Measurements from ENCODE around the gene TENM3.

Gene TENM3

GRCh38 chr4:182507805-182508204, 264.6 kb downstream of the TENM3 start:
- H2BK12ac ChIP-seq (ENCODE audit: low read length), result no peak overlapping the region
- no peak for DNase-seq (ENCODE audit: low spot score)
- H3K9ac ChIP-seq (ENCODE audit: low read depth, low read length, poor library complexity), result no peak overlapping the region
- H2BK15ac ChIP-seq (ENCODE audit: low read length), result no peak overlapping the region
- no peaks in the 10 kb centered on the region for H3K9me3 ChIP-seq (replicated peaks in 1 of 2; ENCODE audit: control insufficient read depth in 2 of 2, insufficient read depth in 1 of 2, low read depth in 1 of 2, low read length in 2 of 2)
- no CpG with 5 or more reads among the region's 3 CpGs for WGBS, 2 donors (ENCODE audit: extremely low coverage in 2 of 2, insufficient read length in 2 of 2, insufficient replicate concordance in 1 of 2)
- H3K27ac ChIP-seq (replicated peaks; ENCODE audit: low read length), result no peak overlapping the region
- H2BK5ac ChIP-seq (ENCODE audit: low read length), result no peak overlapping the region
- H2AFZ ChIP-seq (ENCODE audit: low read length), result no peak overlapping the region
- peaks cover 0 to 4% of the 10 kb centered on the region in 2 donors for H3K4me1 ChIP-seq (ENCODE audit: control insufficient read depth in 2 of 2, insufficient read depth in 1 of 2, low read depth in 1 of 2, low read length in 2 of 2)
- H3K4ac ChIP-seq (ENCODE audit: low read length), result no peak overlapping the region
- no peak overlapping the region for H3K14ac ChIP-seq (ENCODE audit: low read length)
- H2AK5ac ChIP-seq (ENCODE audit: low read depth, low read length), result no peak overlapping the region
- no peak overlapping the region for H3K4me3 ChIP-seq (ENCODE audit: low read length in 2 of 2)
- H3K23ac ChIP-seq (ENCODE audit: low read depth, low read length, poor library complexity), result no peak overlapping the region
- H4K8ac ChIP-seq (ENCODE audit: low read depth, low read length), result no peak overlapping the region
- no peak overlapping the region for H3K18ac ChIP-seq (ENCODE audit: low read length)
- no peaks in the 10 kb centered on the region for H3K79me1 ChIP-seq (ENCODE audit: low read depth, low read length)
- no peak overlapping the region for H3K4me2 ChIP-seq (ENCODE audit: insufficient read depth, low read length, poor library complexity, severe bottlenecking)
- no peaks in the 10 kb centered on the region for H3K36me3 ChIP-seq (replicated peaks in 1 of 2; ENCODE audit: control insufficient read depth in 2 of 2, insufficient read depth in 2 of 2, low read length in 2 of 2)
- no peaks in the 10 kb centered on the region for H3K27me3 ChIP-seq (ENCODE audit: control insufficient read depth in 3 of 3, insufficient read depth in 3 of 3, low read depth in 1 of 3, low read length in 3 of 3)
- no peak overlapping the region for H4K91ac ChIP-seq (ENCODE audit: low read depth, low read length, poor library complexity)
- no peak overlapping the region for H2BK120ac ChIP-seq (ENCODE audit: low read depth, low read length)

DNA sequence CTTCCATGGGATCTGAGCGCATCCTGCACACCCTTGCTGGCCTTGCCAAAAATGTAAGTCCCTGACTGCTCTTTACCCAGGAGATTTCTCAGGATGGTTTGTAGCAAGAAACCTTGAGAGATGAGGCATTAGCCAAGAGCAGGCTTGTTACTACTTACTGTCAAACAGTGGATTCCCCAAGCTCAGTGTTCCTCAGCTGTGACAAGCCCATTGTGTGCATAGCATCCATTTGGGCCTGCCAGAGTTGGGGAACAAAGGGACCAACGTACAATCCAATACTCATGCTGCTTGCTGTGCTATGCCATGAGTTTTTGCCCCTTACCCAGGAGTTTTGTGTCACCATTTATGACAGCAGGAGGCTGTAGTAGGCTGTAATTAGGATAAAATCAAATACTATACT, 267.6 kb downstream of the TENM3 start:
- Histone ChIP-seq H3K27ac (replicated peaks; ENCODE audit: low read length) (no peak overlapping the region), H4K8ac (ENCODE audit: low read depth, low read length) (no peak overlapping the region), H3K18ac (ENCODE audit: low read length) (no peak overlapping the region), H2BK5ac (ENCODE audit: low read length) (no peak overlapping the region), H2BK12ac (ENCODE audit: low read length) (no peak overlapping the region), H3K23ac (ENCODE audit: low read depth, low read length, poor library complexity) (no peak overlapping the region), H3K4me1 (ENCODE audit: control insufficient read depth in 2 of 2, insufficient read depth in 1 of 2, low read depth in 1 of 2, low read length in 2 of 2) (peaks cover 0 to 7% of the 10 kb centered on the region in 2 donors), H4K91ac (ENCODE audit: low read depth, low read length, poor library complexity) (no peak overlapping the region), H2BK15ac (ENCODE audit: low read length) (no peak overlapping the region), H3K79me1 (ENCODE audit: low read depth, low read length) (no peaks in the 10 kb centered on the region), H3K9me3 (replicated peaks in 1 of 2; ENCODE audit: control insufficient read depth in 2 of 2, insufficient read depth in 1 of 2, low read depth in 1 of 2, low read length in 2 of 2) (peaks cover 0 to 1% of the 10 kb centered on the region in 2 donors), H3K4me3 (ENCODE audit: low read length in 2 of 2) (no peak overlapping the region), H3K9ac (ENCODE audit: low read depth, low read length, poor library complexity) (no peak overlapping the region), H2AK5ac (ENCODE audit: low read depth, low read length) (no peak overlapping the region), H3K36me3 (replicated peaks in 1 of 2; ENCODE audit: control insufficient read depth in 2 of 2, insufficient read depth in 2 of 2, low read length in 2 of 2) (no peaks in the 10 kb centered on the region), H2AFZ (ENCODE audit: low read length) (no peak overlapping the region), H2BK120ac (ENCODE audit: low read depth, low read length) (no peak overlapping the region), H3K4ac (ENCODE audit: low read length) (no peak overlapping the region), H3K4me2 (ENCODE audit: insufficient read depth, low read length, poor library complexity, severe bottlenecking) (no peak overlapping the region), H3K27me3 (ENCODE audit: control insufficient read depth in 3 of 3, insufficient read depth in 3 of 3, low read depth in 1 of 3, low read length in 3 of 3) (no peaks in the 10 kb centered on the region), H3K14ac (ENCODE audit: low read length) (no peak overlapping the region)
- no peak for DNase-seq (ENCODE audit: low spot score)
- no CpG with 5 or more reads among the region's 2 CpGs for WGBS, 2 donors (ENCODE audit: extremely low coverage in 2 of 2, insufficient read length in 2 of 2, insufficient replicate concordance in 1 of 2)

DNA sequence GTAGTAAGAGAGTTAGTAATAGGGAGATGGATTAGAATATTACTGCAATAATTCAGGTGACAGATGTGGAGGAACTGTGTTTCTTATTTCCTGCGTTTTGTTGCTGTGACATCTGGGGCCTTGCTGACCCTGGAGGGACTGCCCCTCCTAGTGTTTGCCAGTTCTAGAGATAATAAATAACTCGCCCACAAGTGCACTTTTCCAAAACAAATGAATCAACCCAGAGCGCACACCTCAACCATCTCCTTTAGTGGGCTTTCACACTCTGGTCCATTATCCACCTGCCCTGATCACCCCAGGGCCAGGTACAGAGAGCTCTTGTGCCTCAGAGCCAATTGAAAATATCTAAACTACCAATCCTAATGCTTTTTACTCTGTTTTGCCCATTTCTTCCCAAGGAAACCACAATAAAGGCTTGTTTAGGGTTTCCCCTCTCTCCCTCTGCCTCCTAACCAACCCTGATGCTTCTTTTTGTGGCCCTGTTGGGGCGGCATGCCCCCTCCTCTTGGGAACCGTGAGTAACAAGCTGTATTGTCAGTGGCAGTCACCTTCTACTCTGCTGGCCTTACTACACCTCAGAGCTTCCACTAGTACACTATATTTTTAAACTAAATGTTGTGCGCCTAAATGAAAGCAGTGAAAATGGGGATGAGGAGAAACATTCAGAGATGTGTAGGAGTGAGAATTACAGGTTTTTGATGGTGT, 270.5 kb downstream of the TENM3 start:
- Histone ChIP-seq H3K27ac (replicated peaks; ENCODE audit: low read length) (peak overlapping the region; percentile 21), H4K8ac (ENCODE audit: low read depth, low read length) (no peak overlapping the region)

GRCh38 chr4:182518421-182518820, 275.2 kb downstream of the TENM3 start:
- Histone ChIP-seq H3K4me2 (ENCODE audit: insufficient read depth, low read length, poor library complexity, severe bottlenecking) (no peak overlapping the region), H3K36me3 (replicated peaks in 1 of 2; ENCODE audit: control insufficient read depth in 2 of 2, insufficient read depth in 2 of 2, low read length in 2 of 2) (no peaks in the 10 kb centered on the region), H2BK120ac (ENCODE audit: low read depth, low read length) (no peak overlapping the region), H4K8ac (ENCODE audit: low read depth, low read length) (no peak overlapping the region), H2BK15ac (ENCODE audit: low read length) (no peak overlapping the region), H3K9ac (ENCODE audit: low read depth, low read length, poor library complexity) (no peak overlapping the region), H4K91ac (ENCODE audit: low read depth, low read length, poor library complexity) (no peak overlapping the region), H3K79me1 (ENCODE audit: low read depth, low read length) (peaks cover 2% of the 10 kb centered on the region), H3K23ac (ENCODE audit: low read depth, low read length, poor library complexity) (no peak overlapping the region), H3K18ac (ENCODE audit: low read length) (no peak overlapping the region), H3K14ac (ENCODE audit: low read length) (no peak overlapping the region), H2AFZ (ENCODE audit: low read length) (no peak overlapping the region), H3K27ac (replicated peaks; ENCODE audit: low read length) (no peak overlapping the region), H3K9me3 (replicated peaks in 1 of 2; ENCODE audit: control insufficient read depth in 2 of 2, insufficient read depth in 1 of 2, low read depth in 1 of 2, low read length in 2 of 2) (peaks cover 0 to 4% of the 10 kb centered on the region in 2 donors), H3K4ac (ENCODE audit: low read length) (no peak overlapping the region), H3K4me3 (ENCODE audit: low read length in 2 of 2) (no peak overlapping the region), H2AK5ac (ENCODE audit: low read depth, low read length) (no peak overlapping the region), H2BK5ac (ENCODE audit: low read length) (no peak overlapping the region), H3K4me1 (ENCODE audit: control insufficient read depth in 2 of 2, insufficient read depth in 1 of 2, low read depth in 1 of 2, low read length in 2 of 2) (peaks cover 0 to 5% of the 10 kb centered on the region in 2 donors), H3K27me3 (ENCODE audit: control insufficient read depth in 3 of 3, insufficient read depth in 3 of 3, low read depth in 1 of 3, low read length in 3 of 3) (no peaks in the 10 kb centered on the region), H2BK12ac (ENCODE audit: low read length) (no peak overlapping the region)
- WGBS, 2 donors (ENCODE audit: extremely low coverage in 2 of 2, insufficient read length in 2 of 2, insufficient replicate concordance in 1 of 2), result no CpG with 5 or more reads among the region's 1 CpG
- DNase-seq (ENCODE audit: low spot score), result no peak

More for the DNA sequence above, 270.5 kb downstream of the TENM3 start:
- Histone ChIP-seq H3K4me2 (ENCODE audit: insufficient read depth, low read length, poor library complexity, severe bottlenecking) (no peak overlapping the region), H3K79me1 (ENCODE audit: low read depth, low read length) (no peaks in the 10 kb centered on the region), H2BK120ac (ENCODE audit: low read depth, low read length) (no peak overlapping the region), H3K4me1 (ENCODE audit: control insufficient read depth in 2 of 2, insufficient read depth in 1 of 2, low read depth in 1 of 2, low read length in 2 of 2) (peaks cover 0 to 7% of the 10 kb centered on the region in 2 donors), H4K91ac (ENCODE audit: low read depth, low read length, poor library complexity) (no peak overlapping the region), H3K36me3 (replicated peaks in 1 of 2; ENCODE audit: control insufficient read depth in 2 of 2, insufficient read depth in 2 of 2, low read length in 2 of 2) (no peaks in the 10 kb centered on the region), H2AFZ (ENCODE audit: low read length) (no peak overlapping the region), H2BK12ac (ENCODE audit: low read length) (no peak overlapping the region), H3K23ac (ENCODE audit: low read depth, low read length, poor library complexity) (no peak overlapping the region), H3K18ac (ENCODE audit: low read length) (no peak overlapping the region), H3K9ac (ENCODE audit: low read depth, low read length, poor library complexity) (no peak overlapping the region), H3K27me3 (ENCODE audit: control insufficient read depth in 3 of 3, insufficient read depth in 3 of 3, low read depth in 1 of 3, low read length in 3 of 3) (no peaks in the 10 kb centered on the region), H3K14ac (ENCODE audit: low read length) (no peak overlapping the region), H2AK5ac (ENCODE audit: low read depth, low read length) (no peak overlapping the region), H3K9me3 (replicated peaks in 1 of 2; ENCODE audit: control insufficient read depth in 2 of 2, insufficient read depth in 1 of 2, low read depth in 1 of 2, low read length in 2 of 2) (peaks cover 0 to 4% of the 10 kb centered on the region in 2 donors), H2BK15ac (ENCODE audit: low read length) (no peak overlapping the region), H3K4me3 (ENCODE audit: low read length in 2 of 2) (no peak overlapping the region), H3K4ac (ENCODE audit: low read length) (no peak overlapping the region), H2BK5ac (ENCODE audit: low read length) (no peak overlapping the region)
- WGBS, 2 donors (ENCODE audit: extremely low coverage in 2 of 2, insufficient read length in 2 of 2, insufficient replicate concordance in 1 of 2), result no CpG with 5 or more reads among the region's 6 CpGs
- no peak for DNase-seq (ENCODE audit: low spot score)

All from neuronal stem cell (in vitro differentiated cells).